Kasumi-1 (cell line): Measurements from ENCODE around the gene EBLN2.

Source experiments
- DNase-seq, 2 experiments: peaks; one replicate each; lab custom pipeline; 2025; lab: John Stamatoyannopoulos, UW

EBLN2 gene

DNA sequence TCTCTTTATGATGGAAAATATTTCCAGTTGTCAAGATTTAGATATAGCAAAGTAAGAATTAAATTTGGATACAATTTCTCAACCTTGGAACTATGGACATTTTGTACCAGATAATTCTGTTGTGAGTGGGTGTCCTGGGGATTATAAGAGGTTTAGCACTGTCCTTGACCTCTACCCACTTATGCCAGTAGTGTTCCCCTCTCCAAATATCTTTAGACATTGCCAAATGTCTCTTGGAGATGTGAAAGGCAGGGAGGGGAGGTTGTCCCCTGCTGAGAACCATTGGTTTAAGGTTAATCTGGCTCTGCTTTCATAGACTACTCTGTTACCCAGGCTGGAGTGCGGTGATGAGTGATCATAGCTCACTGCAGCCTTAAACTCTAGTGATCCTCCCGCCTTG is at the start of gene EBLN2:
EBLN2 (plus strand) TSS at position 244 of the 400 bp plus-strand sequence. CDS start 423 bp downstream, outside the sequence.
- DNase-seq = no peak

GRCh38 chr3:73018298-73018697 is 43.2 kb upstream of the EBLN2 start:
- no peak for DNase-seq

DNA sequence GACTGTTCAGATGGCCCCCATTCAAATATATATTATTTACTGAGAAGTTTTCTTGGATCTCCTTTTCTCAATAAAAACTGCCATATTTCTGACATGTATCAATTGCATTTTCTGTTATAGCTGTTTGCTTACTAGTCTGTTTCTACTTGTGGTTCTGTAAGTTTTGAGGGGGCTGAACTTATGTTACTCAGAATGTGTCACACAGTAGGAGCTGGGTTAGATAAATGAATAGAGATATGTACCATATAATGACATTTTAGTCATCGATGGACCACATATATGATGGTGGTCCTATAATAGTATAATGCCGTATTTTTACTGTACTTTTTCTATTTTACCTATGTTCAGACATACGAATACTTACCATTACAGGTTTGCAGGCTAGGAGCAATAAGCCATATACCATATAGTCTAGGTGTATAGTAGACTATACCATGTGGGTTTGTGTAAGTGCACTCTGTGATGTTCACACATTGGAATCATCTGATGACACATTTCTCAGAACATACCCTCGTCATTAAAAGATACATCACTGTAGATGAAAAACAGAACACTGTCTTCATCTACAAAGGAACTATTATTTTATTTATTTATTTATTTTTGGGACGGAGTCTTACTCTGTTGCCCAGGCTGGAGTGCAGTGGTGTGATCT is 42.5 kb upstream of the EBLN2 start:
- no peak for DNase-seq

DNA sequence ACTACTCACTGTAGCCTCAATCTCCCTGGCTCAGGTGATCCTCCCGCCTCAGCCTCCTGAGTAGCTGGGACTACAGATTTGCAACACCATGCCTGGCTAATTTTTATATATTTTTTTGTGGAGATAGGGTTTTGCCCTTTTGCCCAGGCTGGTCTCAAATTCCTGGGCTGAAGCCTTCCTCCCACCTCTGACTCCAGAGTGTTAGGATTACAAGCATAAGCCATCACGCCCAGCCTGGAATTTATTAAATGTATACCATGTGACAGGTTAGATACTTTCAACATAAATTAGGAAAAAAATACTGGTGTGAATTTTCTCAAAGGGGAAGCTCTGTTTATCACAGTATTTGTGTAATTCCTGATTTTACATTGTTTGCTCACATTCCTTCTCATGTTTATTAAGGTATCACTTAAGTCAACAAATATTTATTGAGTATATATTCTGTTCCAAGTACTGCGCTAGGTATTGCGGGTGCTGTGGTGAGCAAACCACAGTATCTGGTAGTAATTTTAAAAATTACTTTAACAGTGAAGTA is 40.1 kb upstream of the EBLN2 start:
- DNase-seq = no peak

GRCh38 chr3:73024836-73025235 is 36.6 kb upstream of the EBLN2 start:
- no peak for DNase-seq

- no peak for DNase-seq
Measured at GRCh38 chr3:73026111-73026759, 35.2 kb upstream of the EBLN2 start.

DNA sequence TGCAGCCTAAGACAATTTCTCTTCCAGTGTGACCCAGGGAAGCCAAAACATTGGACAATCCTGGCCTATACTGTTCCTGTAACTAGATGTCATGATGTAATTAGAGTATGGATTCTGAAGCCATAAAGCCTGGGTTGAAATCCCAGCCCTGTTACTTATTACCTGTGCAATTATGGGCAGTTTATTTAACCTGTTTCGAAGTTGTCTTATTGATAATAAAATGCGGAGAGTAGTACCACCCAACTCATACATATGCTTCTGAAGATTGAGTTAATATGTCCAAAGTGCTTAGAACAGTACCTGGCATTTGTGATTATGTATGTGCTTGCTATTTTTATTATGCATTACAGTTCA is 34.7 kb upstream of the EBLN2 start:
- DNase-seq = no peak

- no peak for DNase-seq
Measured at GRCh38 chr3:73028803-73029202, 32.7 kb upstream of the EBLN2 start.

GRCh38 chr3:73029321-73029796 is 32.1 kb upstream of the EBLN2 start:
- no peak for DNase-seq

DNA sequence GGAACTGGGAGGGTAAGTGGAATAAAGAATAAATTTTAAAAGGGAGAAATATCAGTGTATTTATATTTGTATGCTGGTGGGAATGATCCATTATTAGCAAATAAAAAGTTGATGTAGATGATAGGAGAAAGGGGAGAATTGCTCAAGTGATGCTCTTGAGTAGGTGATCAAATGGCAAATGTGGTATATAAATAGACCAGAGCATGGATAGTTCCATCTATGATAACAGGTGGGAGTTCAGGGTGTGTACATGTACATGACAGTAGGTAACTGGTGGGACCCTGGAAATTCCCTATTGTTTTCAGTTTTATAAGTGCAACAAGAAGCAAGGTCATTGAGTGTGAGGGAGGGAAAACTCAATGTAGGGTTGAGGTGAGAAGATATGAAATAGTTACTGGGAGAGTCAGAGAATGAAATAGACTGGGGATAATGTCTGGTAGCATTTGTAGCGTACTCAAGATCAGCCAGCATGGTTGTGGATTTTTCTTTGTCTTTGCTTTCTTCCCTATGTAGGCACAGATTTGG is 31.3 kb upstream of the EBLN2 start:
- no peak for DNase-seq

GRCh38 chr3:73031573-73032103 is 29.8 kb upstream of the EBLN2 start:
- DNase-seq = no peak

- DNase-seq = no peak
Measured at GRCh38 chr3:73036694-73037591, 24.5 kb upstream of the EBLN2 start.

- DNase-seq = no peak
Measured at GRCh38 chr3:73041537-73041936, 19.9 kb upstream of the EBLN2 start.

GRCh38 chr3:73043414-73043813 is 18.0 kb upstream of the EBLN2 start:
- no peak for DNase-seq

GRCh38 chr3:73045391-73045790 is 16.1 kb upstream of the EBLN2 start:
- no peak for DNase-seq

- DNase-seq = no peak
Measured at GRCh38 chr3:73046195-73046594, 15.3 kb upstream of the EBLN2 start.

GRCh38 chr3:73049319-73049718 is 12.1 kb upstream of the EBLN2 start:
- DNase-seq = no peak

- DNase-seq = no peak
Measured at GRCh38 chr3:73052857-73053256, 8.6 kb upstream of the EBLN2 start.

DNA sequence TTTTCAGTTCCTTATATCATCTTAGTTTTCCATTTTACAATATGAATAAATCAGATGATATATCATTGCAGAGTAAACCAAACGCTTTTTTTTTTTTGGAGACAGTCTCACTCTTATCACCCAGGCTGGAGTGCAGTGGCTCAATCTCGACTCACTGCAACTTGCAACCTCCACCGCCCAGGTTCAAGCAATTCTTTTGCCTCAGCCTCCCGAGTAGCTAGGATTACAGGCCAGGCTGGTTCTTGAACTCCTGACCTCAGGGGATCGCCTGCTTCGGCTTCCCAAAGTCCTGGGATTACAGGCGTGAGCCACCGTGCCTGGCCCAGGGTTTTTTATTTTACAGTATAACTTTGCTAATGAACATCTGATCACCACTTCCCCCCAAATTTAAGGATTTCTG is 5.9 kb upstream of the EBLN2 start:
- no peak for DNase-seq

DNA sequence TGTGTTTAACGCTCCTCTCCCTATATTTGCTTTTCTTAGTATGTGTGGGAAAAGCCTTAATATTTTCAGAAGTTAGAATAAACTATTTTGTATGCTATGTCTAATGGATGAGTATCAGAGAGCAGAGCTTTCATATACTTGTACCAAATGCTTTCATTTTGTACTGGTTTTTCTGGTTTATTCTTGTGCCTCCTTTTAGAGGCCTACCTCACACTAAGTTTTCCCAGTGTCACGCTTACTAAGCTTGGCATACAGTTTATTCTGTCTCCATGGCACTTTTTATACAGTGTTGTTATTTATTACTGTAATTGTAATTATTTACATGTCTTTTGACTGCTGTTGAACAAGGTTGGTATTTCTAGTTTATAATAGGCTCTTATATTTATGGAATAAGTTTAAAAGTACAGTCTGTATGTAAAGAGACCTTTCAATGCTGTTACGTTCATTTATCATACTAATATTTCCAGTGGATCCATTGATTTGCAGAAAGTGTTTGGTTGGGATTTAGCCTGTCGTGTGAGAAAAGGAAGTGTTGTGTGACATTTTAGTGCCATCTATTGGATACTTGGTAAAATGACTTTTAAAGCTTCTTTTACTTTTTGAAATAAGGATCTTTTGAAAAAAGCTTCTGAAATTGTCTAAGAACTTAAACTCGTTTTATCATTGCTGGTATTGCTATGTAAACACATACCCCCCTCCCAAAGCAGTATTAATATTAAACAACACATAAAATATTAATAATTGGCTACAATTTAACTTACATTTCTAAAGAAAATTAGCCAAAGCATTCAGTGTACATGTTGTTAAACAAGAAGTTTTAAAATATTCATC is 5.2 kb upstream of the EBLN2 start:
- DNase-seq = peak; percentile 67 to 84

DNA sequence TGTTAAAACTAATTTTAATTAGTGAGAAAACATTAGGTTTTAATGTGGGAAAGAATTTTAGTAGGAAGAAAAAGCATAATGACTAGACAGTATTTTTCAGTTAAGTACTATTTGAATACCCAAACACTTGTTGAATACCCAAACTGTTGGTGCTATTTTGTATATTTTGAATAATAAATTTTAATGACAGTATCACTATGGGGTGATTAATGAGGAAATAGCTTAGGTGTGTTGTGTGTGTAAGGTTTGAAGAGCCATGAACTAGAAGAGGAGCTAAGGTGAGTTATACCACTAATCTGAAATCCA is 4.7 kb upstream of the EBLN2 start:
- DNase-seq = no peak
